ENCODE results near the gene PLGLB1. TPM values are rescaled to one million over a fixed set of nuclear protein-coding genes. Genes with fewer than 3 reads are reported as not detected.
"Not testable (repeated sequence)": the region's sequence is repeated elsewhere in the genome, so short reads cannot be mapped to it uniquely, and the experiment has no call there.

Gene PLGLB1
- total and polyA plus RNA-seq, 7 donors, result 0.35 to 2.2 (median 1.2) TPM

DNA sequence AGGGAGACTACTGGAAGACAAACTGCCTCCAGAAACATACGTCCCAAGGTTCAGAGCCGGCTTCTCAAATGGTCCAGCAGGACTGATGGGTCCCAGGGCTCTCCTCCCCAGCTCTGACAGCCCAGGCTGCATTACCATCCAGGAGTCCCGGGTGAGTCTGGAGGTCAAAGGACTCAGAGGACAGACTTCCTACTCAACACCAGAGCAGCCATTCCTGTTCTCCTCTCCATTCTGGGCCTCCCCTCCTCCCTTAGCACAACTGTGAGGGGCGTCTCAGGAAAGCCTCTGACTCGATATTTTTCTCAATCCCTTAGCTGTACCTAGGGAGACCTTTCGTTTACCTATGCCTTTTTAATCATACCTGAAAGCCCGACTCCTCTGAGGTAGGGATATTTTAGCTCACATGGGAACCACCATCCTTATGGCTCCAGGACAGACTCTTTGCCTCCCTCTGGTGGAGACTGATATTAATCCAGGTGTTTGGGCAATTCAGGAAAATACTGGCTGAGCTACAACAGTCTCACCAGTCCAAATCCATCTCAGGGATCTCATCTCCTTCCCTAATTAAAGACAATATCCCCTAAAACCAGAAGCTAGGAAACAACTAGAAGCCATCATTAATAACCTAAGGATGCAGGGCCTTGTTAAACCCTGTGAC lies 19.8 kb upstream of the PLGLB1 start:
- H3K27ac ChIP-seq; intact Hi-C loops (cut with DNase I); H3K9me3 ChIP-seq; H3K4me3 ChIP-seq; H3K36me3 ChIP-seq (ENCODE audit: insufficient read depth in 1 of 2, low read depth in 1 of 2); H3K27me3 ChIP-seq (ENCODE audit: insufficient read depth in 3 of 3, low read length in 2 of 3); DNase-seq; H3K4me1 ChIP-seq: not testable (repeated sequence)
- peak in 3 of 4 donors; percentile 63 to 76 (median 74) for ATAC-seq
- WGBS, 3 donors, result no CpG with 5 or more reads among the region's 7 CpGs
- TF ChIP-seq, protein P1, sequence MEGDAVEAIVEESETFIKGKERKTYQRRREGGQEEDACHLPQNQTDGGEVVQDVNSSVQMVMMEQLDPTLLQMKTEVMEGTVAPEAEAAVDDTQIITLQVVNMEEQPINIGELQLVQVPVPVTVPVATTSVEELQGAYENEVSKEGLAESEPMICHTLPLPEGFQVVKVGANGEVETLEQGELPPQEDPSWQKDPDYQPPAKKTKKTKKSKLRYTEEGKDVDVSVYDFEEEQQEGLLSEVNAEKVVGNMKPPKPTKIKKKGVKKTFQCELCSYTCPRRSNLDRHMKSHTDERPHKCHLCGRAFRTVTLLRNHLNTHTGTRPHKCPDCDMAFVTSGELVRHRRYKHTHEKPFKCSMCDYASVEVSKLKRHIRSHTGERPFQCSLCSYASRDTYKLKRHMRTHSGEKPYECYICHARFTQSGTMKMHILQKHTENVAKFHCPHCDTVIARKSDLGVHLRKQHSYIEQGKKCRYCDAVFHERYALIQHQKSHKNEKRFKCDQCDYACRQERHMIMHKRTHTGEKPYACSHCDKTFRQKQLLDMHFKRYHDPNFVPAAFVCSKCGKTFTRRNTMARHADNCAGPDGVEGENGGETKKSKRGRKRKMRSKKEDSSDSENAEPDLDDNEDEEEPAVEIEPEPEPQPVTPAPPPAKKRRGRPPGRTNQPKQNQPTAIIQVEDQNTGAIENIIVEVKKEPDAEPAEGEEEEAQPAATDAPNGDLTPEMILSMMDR (IDR thresholded peaks at IDR 0.05), result peak; percentile 53

DNA sequence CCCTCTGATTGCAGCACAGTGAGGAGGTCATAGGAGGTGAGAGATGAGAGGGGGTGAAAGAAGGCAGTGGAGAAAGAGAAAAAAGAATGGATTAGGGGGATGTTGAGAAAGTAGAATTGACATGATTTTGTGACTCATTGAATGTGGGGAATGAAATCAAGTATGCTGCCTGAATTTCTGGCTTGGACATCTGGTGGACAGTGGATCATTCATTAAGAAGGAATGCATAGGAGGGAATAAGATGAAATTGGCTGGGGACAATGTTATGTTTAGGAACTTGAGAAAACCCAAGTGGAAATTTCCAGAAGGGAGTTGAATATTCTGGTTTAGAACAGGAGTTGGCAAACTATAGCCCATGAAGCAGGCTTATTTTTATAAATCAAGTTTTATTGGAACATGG lies 7.0 kb upstream of the PLGLB1 start:
- ATAC-seq; intact Hi-C loops (cut with DNase I); H3K9me3 ChIP-seq: not testable (repeated sequence)

DNA sequence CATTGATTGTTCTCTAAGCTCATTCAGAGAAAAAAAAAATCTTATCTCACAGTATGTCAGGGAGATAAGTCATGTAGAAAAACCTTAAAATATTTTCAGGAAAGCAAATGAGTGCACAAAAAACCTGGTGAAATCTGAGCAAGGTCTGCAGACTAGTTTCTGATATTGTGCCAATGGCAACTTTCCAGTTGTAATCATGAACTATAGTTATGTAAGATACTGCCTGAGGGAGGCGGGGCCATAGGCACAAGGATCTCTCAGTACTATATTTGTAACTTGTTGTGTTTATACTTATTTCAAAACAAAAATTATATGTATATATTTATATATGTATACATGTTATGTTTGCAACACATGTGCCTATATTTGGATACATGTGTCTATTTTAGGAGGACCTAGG lies 5.2 kb upstream of the PLGLB1 start:
- H3K27ac ChIP-seq; H3K27me3 ChIP-seq (ENCODE audit: insufficient read depth in 3 of 3, low read length in 2 of 3); H3K36me3 ChIP-seq (ENCODE audit: insufficient read depth in 1 of 2, low read depth in 1 of 2); H3K9me3 ChIP-seq; H3K4me1 ChIP-seq; intact Hi-C loops (cut with DNase I); DNase-seq; H3K4me3 ChIP-seq: not testable (repeated sequence)
- no CpG with 5 or more reads among the region's 1 CpG for WGBS, 3 donors
- peak in 2 of 4 donors; percentile 53 to 72 for ATAC-seq

More for the DNA sequence above, 7.0 kb upstream of the PLGLB1 start:
- not testable (repeated sequence) for DNase-seq; H3K27me3 ChIP-seq (ENCODE audit: insufficient read depth in 3 of 3, low read length in 2 of 3); H3K27ac ChIP-seq; H3K4me1 ChIP-seq; H3K36me3 ChIP-seq (ENCODE audit: insufficient read depth in 1 of 2, low read depth in 1 of 2); H3K4me3 ChIP-seq

DNA sequence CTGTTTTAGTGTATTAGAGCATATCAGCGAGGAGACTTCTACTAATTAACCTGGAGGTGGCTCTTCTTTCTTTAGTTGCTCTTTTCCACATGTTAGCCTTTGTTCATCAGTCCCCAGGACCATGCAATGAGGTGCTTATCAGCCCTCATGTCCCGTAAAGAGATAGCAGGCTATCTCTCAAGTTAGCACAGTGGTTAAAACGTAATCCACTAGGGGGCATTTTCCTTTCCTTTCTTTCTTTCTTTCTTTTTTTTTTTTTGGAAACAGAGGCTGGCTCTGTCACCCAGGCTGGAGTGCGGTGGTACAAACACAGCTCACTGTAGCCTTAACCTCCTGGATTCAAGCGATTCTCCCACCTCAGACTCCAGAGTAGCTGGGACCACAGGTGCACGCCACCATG lies 4.3 kb upstream of the PLGLB1 start:
- H3K27me3 ChIP-seq (ENCODE audit: insufficient read depth in 3 of 3, low read length in 2 of 3); H3K9me3 ChIP-seq; H3K27ac ChIP-seq; intact Hi-C loops (cut with DNase I); H3K4me1 ChIP-seq; H3K36me3 ChIP-seq (ENCODE audit: insufficient read depth in 1 of 2, low read depth in 1 of 2); H3K4me3 ChIP-seq; DNase-seq: not testable (repeated sequence)
- 61 to 75% (median 74%) methylated on average over 1 to 3 of the region's 6 CpGs for WGBS, 3 donors
- ATAC-seq, result peak in 2 of 4 donors; percentile 23 to 63

DNA sequence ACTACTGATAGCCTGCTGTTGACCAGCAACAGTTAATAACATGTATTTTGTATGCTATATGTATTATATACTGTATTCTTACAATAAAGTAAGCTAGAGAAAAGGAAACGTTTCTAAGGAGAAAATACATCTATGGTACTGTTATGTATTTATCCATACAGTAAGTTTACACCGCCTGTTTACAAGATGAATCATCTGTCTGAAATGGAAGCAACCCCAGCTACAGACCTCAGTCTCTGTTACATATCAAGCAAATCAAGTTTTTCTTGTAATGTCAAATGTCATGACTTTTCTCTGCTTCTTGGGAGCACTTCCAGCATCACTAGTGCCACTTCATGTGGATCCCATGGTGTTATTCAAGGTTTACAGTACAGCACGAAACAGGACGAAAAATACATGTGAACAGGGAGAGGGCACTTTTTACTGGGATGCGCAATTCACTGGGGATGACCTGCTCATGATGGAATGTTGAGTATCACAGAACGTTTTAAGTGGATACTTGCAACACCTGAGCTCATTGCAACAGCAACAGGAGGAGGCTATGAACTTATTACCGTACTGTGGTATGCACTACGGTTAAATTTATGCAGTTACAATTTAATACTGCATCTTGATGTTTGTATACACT lies 2.5 kb upstream of the PLGLB1 start:
- H3K36me3 ChIP-seq (ENCODE audit: insufficient read depth in 1 of 2, low read depth in 1 of 2); H3K9me3 ChIP-seq; H3K4me1 ChIP-seq; H3K27ac ChIP-seq; DNase-seq; ATAC-seq; H3K27me3 ChIP-seq (ENCODE audit: insufficient read depth in 3 of 3, low read length in 2 of 3); H3K4me3 ChIP-seq; intact Hi-C loops (cut with DNase I): not testable (repeated sequence)
- WGBS, 3 donors, result 87 to 95% (median 88%) methylated on average over 3 to 4 of the region's 8 CpGs

DNA sequence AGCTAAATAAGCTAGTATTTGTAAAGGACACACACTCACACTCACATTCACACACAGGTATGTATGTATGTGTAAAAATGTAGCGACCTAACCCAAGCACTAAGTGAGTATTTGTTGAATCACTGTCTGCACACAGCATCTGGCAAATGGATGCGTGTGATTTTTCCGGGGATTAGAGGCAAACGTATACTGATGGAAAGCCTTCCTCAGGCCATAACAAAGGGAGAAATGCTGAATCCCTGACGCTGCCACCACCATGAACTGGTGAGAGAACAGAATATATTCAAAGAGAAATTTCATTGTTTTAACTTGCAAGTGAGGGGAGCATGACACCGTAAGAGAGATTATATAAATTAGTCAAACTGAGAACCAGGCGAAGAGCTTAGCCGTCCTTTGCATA lies 601 bp downstream of the PLGLB1 start:
- H3K36me3 ChIP-seq (ENCODE audit: insufficient read depth in 1 of 2, low read depth in 1 of 2); H3K4me3 ChIP-seq; H3K4me1 ChIP-seq; H3K9me3 ChIP-seq; DNase-seq; H3K27ac ChIP-seq; ATAC-seq; intact Hi-C loops (cut with DNase I); H3K27me3 ChIP-seq (ENCODE audit: insufficient read depth in 3 of 3, low read length in 2 of 3): not testable (repeated sequence)
- no CpG with 5 or more reads among the region's 8 CpGs for WGBS, 3 donors

DNA sequence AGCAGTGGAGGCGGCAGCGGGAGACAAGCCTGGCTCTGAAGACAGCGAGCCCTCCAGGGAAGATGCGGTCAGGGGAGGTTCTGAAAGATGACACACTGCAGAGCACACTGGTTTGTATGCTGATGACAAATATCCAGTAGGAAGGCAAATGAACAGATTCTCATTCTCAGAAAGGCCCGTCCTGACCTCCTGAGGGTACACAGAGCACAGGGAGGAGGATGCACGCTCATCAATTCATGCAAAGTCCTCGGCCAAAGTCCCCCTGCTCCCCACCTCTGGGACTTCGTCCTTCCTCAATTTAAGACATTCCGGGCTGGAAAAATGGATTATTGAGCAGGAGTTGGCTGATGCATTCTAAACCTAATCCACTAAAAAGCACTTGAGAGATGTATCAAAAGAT lies 2.6 kb downstream of the PLGLB1 start:
- H3K36me3 ChIP-seq (ENCODE audit: insufficient read depth in 1 of 2, low read depth in 1 of 2); H3K9me3 ChIP-seq; H3K27me3 ChIP-seq (ENCODE audit: insufficient read depth in 3 of 3, low read length in 2 of 3); H3K27ac ChIP-seq; ATAC-seq; DNase-seq; H3K4me1 ChIP-seq; H3K4me3 ChIP-seq; intact Hi-C loops (cut with DNase I): not testable (repeated sequence)
- WGBS, 3 donors, result 95 to 100% (median 97%) methylated on average over 5 of the region's 9 CpGs

DNA sequence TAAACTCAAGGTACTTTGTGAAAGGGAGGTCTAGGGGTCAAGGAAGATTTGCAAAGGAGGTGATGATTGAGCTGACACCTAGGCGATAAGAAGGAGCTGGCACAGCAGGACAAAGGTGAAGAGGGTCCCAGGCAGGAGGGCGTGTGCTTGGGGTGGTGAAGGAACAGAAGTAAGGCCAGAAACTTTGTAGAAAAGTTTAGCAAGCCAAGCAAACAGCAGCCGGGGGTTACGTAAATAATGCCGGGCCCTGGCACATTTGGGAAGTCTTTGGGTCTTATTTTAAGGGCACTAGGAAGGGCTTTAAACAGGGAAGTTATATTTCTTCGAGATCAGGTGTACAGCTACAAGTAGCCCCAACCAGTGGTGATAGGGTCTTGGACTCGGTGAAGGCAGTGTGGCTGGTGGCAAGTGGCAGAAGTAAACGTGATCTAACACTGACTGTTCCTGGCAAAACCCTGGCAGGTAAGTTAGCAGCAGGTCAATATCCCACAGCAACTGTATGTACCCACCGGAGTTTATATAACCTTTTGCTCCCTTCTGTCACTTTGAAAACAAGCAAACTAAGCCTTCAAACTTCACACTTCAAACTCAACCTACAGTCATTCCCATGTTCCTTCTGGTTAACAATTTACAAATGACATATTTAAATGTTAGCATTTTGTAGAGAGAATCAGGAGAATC lies 7.0 kb downstream of the PLGLB1 start:
- H3K4me3 ChIP-seq; intact Hi-C loops (cut with DNase I); H3K4me1 ChIP-seq; H3K27me3 ChIP-seq (ENCODE audit: insufficient read depth in 3 of 3, low read length in 2 of 3); DNase-seq; H3K36me3 ChIP-seq (ENCODE audit: insufficient read depth in 1 of 2, low read depth in 1 of 2); ATAC-seq; H3K9me3 ChIP-seq; H3K27ac ChIP-seq: not testable (repeated sequence)
- 87 to 94% (median 87%) methylated on average over 2 to 3 of the region's 9 CpGs for WGBS, 3 donors

DNA sequence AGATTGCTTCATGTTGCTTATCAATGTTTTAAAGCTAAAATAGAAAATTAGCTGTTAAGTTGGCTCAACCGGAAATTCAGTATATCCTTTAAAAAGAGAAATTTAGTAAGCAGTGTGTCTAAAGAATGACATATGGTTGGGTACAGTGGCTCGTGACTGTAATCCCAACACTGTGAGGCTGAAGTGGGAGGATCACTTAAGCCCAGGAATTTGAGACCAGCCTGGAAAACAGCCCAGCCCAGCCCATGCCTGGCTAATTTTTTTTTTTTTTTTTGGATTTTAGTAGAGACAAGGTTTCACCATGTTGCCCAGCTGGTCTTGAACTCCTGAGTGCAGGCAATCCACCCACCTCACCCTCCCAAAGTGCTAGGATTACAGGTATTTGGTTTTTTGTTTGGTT lies 17.2 kb downstream of the PLGLB1 start:
- no CpG with 5 or more reads among the region's 2 CpGs for WGBS, 3 donors

More for the DNA sequence above, 17.2 kb downstream of the PLGLB1 start:
- intact Hi-C loops (cut with DNase I); H3K27me3 ChIP-seq (ENCODE audit: insufficient read depth in 3 of 3, low read length in 2 of 3); H3K9me3 ChIP-seq; H3K4me3 ChIP-seq; DNase-seq; H3K36me3 ChIP-seq (ENCODE audit: insufficient read depth in 1 of 2, low read depth in 1 of 2); H3K27ac ChIP-seq; H3K4me1 ChIP-seq; ATAC-seq: not testable (repeated sequence)
